NCI-H128 (cell line): ENCODE data around the gene KREMEN2.

Experiments used
- DNase-seq: peaks from one replicate; lab custom pipeline; 2025; ENCODE audit not compliant: unreplicated experiment; lab: John Stamatoyannopoulos, UW

Gene KREMEN2

DNA sequence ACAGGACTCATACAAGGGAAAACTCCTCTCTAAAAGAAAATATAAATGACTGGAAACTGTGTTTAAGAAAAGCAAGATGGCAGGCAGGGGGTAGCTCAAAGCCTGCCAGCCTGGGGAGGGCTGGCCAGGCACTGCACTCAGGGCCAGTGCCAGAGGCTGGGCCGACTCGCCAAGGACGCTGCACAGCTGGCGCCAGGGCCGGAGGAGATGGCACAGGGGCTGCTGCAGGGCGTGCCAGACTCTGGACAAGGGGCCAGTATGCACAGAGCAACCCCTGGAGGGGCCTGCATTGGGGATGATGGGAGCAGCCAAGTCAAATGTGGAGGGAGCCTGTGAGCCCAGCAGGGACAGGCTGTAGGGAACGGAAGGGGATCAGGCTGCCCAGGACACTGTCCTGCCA lies 12.1 kb downstream of the KREMEN2 start:
- no peak for DNase-seq

DNA sequence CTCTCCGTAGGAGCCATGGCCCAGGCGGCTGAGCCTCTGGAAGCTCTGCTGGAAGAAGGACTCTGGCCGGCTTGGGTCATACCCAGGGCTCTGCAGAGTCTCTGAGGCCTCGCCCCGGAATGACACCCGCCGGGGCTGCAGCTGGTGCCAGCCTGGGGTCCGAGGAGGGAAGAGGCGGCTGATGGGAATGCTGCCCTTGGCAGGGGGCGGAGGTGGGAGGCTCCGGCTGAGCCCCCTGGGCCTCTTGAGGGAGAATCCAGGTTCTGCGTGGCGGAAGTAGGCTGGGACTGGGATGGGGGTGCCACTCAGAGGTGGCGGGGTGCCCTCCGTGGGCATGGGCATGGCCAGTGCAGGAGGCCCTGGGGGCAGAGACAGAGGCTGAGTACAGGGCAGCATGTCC lies 12.6 kb downstream of the KREMEN2 start:
- no peak for DNase-seq

GRCh38 chr16:2977440-2977839 lies 13.4 kb downstream of the KREMEN2 start:
- DNase-seq, result peak; percentile 28

GRCh38 chr16:2979669-2980226 lies 15.7 kb downstream of the KREMEN2 start:
- DNase-seq, result no peak

GRCh38 chr16:2980227-2981176 lies 16.4 kb downstream of the KREMEN2 start, which contains the start of gene PKMYT1:
PKMYT1 (minus strand) TSS chr16:2980446; CDS start chr16:2979657, 789 bp downstream.
- DNase-seq, result peak; percentile 46

DNA sequence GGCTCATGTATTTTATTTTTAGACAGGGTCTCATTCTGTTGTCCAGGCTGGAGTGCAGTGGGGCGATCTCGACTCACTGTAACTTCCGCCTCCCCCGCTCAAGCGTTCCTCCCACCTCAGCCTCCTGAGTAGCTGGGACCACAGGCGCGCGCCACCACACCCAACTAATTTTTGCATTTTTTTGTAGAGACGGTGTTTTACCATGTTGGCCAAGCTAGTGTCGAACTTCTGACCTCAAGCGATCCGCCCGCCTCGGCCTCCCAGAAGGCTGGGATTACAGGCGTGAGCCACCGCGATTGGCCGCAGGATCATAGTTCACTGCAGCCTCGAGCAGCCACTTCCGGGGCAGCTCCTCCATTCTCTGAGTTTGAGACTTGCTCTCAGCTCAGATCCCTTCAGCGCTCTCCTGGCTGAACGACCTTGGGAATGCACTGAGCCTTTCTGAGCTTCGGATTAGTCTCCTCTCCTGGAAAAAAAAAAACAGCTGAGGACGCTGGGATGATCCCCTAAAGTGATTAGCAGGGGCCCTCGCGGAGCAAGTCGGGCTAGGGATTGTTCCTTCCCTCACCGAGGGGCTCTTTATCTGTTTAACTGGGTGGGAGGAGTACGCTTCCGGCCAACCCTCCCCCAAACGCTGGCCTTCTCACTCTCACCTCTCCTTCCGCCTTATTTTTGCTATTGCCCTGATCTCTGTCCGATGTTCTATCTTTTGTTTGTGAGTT lies 17.3 kb downstream of the KREMEN2 start:
- DNase-seq, result no peak

DNA sequence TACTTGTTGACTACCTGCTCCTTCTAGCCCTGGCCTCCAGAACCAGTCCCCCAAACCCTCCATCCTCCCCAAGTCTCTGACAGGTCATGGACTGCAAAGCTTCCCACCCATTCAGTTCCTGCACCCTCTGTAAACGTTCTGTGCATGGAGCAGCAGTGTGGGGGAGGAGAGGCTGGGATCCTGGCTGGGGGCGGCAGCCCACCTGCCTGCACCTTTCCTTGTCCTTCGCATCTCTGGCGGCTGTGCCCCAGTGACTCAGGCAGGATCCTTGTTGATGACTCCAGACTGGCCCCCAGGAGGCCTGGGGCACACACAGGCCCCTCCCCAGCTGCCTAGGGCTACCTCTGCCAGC lies 17.8 kb downstream of the KREMEN2 start:
- DNase-seq, result no peak

DNA sequence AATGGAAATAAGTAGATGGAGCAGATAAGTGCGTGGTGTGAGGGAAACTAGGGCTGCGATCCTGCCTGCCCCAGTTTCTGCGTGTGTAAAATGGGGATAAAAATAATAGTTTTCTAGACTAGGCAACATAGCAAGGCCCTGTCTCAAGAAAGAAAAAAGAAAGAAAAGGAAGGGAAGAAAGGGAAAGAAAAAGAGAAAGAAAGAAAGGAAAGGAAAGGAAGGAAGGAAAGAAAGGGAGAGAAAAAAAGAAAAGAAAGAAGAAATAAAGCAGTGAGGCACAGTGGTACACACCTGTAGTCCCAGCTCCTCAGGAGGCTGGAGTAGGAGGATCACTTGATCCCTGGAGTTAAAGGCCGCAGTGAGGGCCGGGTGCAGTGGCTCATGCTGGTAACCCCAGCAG lies 18.3 kb downstream of the KREMEN2 start:
- no peak for DNase-seq

GRCh38 chr16:2983706-2984136 lies 19.6 kb downstream of the KREMEN2 start:
- DNase-seq, result peak; percentile 51

DNA sequence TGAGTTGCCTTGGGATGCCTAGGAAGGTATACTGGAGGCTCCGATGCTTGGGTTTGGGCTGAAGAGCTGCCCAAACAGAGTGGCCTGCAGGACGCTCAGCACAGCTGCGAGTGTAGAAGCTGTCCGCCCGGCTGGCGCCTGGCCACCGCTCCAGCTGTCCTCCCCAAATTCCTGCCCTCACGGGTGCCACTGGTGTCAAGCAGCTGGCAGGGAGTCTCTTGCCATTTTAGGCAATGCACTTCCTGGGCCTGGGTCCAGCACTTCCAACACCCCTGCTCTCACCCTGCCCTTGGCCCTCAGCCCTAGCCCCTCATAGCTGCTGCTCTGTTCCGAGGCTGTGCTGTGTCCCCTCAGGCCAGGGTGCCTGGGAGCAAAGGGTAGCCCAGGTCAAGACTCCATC lies 21.4 kb downstream of the KREMEN2 start:
- DNase-seq, result no peak

GRCh38 chr16:2985893-2986355 lies 21.8 kb downstream of the KREMEN2 start:
- no peak for DNase-seq

DNA sequence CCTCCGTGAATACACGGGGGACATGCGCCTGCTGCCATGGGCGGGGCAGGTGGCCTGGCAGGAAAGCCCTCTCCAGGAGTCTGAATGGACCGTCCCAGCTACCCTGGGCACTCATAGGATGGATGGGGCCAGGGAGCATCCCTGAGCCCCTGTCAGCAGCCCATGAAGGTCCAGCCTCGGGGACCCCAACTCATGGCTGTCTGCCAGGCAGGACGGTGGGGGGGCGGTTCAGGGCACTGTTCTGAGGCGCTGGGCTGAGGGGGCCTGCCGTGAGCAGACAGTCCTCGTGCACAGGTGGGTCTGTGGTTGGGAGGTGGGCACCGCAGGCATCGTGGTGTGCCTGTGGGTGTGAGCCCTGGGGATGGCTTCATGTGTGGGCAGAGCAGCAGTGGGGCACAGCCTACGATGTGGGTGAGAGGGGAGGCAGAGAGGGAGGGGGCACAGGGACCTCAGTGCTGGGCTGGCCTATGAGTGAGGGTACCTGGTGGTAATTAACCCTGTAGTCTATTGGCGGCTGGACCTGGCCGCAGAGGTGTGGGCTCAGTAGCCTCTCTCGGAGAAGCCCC lies 22.6 kb downstream of the KREMEN2 start:
- DNase-seq, result no peak

DNA sequence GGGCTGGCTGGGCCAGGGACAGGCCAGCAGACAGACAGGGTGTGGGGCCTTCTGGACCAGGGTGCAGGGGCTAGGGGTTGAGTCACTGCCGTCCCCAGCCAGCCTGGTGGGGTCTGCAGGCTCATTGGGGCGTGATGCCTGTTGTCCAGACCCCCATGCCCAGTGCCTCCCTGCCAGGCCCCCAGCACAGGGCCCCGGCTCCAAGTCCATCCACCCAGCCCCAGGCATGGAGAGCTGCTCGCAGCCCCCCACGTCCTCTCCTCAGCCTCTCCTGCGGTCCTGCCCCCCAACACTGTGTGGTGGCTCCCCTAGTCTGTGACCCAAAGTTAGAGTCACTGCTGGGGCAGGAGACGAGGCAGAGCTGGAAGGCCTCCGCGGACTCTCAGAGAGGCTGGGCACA lies 23.2 kb downstream of the KREMEN2 start:
- no peak for DNase-seq

- DNase-seq, result no peak
These were observed 23.8 kb downstream of the KREMEN2 start for GRCh38 chr16:2987833-2988232.

DNA sequence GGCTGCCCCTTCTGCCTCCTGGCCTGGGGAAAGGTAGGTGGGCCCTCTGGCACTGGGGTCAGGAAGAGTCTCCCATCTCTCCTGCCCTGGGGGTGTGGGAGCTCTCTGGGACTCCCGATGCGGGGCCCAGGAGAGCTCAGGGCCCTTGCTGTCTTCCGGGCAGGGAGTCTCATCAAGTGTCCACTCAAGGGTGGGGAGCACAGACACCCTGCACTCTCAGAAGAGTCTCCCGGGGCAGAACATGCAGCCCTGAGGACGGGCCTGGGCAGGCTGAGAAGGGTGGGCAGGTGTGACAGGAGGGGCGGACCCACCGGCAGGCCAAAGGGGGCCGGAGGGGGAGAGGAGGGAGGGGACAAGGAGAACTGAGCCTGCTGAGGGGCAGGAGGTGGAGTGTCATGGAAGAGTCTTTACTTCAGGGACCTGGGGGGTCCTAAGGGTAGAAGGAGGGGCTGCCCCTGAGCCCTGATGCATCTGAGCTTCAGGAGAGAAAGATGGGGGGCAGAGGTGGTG lies 24.6 kb downstream of the KREMEN2 start:
- no peak for DNase-seq

DNA sequence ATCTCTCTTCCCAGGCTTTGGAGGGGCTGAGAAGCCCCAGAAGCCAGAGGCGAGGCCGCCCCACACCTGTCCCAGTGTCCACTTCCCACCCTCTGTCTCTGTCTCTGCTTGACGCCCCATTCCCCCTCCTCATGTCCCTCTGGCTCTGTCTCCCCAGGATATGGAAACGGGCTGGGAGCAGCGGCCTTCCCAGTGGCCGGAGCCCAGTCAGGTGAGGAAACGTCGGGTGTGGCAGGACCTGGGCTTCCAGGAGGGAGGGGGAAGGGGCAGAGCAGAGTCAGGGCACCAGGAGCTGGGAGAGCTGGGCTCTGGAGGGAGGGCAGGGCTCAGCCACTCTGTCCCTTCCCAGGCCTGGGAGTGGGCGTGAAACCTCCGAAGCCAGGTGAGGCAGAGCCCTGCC lies 26.8 kb downstream of the KREMEN2 start:
- no peak for DNase-seq

GRCh38 chr16:2991566-2992261 lies 27.6 kb downstream of the KREMEN2 start:
- no peak for DNase-seq

GRCh38 chr16:2992383-2993081 lies 28.5 kb downstream of the KREMEN2 start:
- no peak for DNase-seq

DNA sequence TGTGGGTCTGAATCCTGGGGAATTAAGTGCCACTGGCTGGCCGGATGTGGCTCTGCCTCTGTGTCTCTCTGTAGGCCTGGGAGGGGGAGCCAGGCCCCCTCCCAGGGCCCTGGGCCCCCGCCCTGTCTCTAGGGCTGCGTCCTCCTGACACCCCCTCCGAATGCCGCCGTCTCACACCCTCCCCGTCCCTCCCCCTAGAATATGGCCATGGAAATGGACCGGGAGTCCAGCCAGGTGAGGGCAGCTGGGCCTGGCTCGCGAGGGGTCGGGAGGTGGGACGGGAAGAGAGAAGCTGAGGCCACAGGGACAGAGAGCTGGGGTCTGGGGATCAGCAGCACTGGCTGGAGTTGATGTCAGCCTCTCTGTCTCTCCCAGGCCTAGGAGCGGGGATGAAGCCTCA lies 32.2 kb downstream of the KREMEN2 start:
- DNase-seq, result no peak

GRCh38 chr16:2999929-3000328 lies 35.9 kb downstream of the KREMEN2 start:
- no peak for DNase-seq
